Peyer's patch (tissue), 4 donors: ENCODE results near the gene HAO2. TPM values are rescaled to one million over a fixed set of nuclear protein-coding genes. Genes with fewer than 3 reads are reported as not detected.

Experiments used
- DNase-seq, 3 donors: peaks; one replicate each; pipeline ENCODE4 v3.0.0-alpha.2; 2017 to 2019
- H3K27ac ChIP-seq, 4 donors: fragments of 200-600 bp; sonication (generic); one replicate each; pipeline ENCODE4 v1.5.1; 2016 to 2019
- H3K27me3 ChIP-seq, 2 donors: fragments of 200-600 bp; sonication (generic); one replicate each; pipeline ENCODE4 v1.5.1; 2019
- H3K36me3 ChIP-seq, 3 donors: fragments of 200-600 bp; sonication (generic); one replicate each; pipeline ENCODE4 v1.5.1; 2016 to 2019
- H3K4me1 ChIP-seq, 4 donors: fragments of 200-600 bp; sonication (generic); one replicate each; pipeline ENCODE4 v1.5.1; 2016 to 2019
- H3K4me3 ChIP-seq, 4 donors: fragments of 200-600 bp; sonication (generic); 1 replicate in 3 of 4; 2 replicates in 1 of 4; pipeline ENCODE4 v1.5.1; 2016 to 2019; ENCODE audit warnings: mild to moderate bottlenecking in 1 of 4
- H3K9me3 ChIP-seq, 4 donors: fragments of 200-600 bp; sonication (generic); one replicate each; pipeline ENCODE4 v1.5.1; 2016 to 2019; ENCODE audit warnings: mild to moderate bottlenecking in 1 of 4
- POLR2A ChIP-seq, 2 donors: fragments of 450-650 bp; IDR thresholded peaks; one replicate each; pipeline ENCODE4 v1.5.1; 2017; ENCODE audit warnings: antibody characterized with exemption in 2 of 2, mild to moderate bottlenecking in 2 of 2, moderate library complexity in 2 of 2
- total RNA-seq, 4 donors: library from RNA; depleted of rRNA; stranded (reverse); fragments of >200 nt; gene quantifications; one replicate each; pipeline ENCODE4 v1.1.0, GENCODE V29; 2016
- TF ChIP-seq, protein P1 (sequence below), 6 experiments: fragments of 450-650 bp in 4 of 6; fragments of 200-600 bp in 2 of 6; sonication (generic) in 1 of 6; IDR thresholded peaks; one replicate each; pipeline ENCODE4 v1.5.1; 2017 to 2019; ENCODE audit warnings: antibody characterized with exemption in 6 of 6, mild to moderate bottlenecking in 3 of 6, moderate library complexity in 1 of 6

Gene HAO2
- total RNA-seq, 4 donors from 2014 or later: 0.76 TPM; not detected in 3

DNA sequence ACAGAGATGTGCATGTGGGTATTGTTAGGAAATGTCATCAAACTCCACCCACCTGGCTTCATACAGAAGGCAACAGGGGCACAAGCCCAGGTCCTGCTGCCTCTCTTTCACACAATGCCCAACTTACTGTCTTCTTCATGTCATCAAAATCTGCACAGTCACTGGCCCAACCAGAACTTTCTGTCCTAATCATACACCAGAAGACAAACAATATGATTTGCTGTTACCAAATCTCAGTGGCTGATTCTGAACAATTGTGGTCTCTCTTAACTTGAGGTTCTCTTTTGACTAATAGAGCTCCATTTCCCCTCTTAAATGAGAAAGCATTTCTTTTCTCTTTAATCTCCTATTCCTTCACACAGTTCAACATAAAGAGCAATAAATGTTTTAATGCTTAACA, 54.0 kb downstream of the HAO2 start:
- H3K9me3 ChIP-seq: no peaks in the 10 kb centered on the region
- TF ChIP-seq, protein P1, sequence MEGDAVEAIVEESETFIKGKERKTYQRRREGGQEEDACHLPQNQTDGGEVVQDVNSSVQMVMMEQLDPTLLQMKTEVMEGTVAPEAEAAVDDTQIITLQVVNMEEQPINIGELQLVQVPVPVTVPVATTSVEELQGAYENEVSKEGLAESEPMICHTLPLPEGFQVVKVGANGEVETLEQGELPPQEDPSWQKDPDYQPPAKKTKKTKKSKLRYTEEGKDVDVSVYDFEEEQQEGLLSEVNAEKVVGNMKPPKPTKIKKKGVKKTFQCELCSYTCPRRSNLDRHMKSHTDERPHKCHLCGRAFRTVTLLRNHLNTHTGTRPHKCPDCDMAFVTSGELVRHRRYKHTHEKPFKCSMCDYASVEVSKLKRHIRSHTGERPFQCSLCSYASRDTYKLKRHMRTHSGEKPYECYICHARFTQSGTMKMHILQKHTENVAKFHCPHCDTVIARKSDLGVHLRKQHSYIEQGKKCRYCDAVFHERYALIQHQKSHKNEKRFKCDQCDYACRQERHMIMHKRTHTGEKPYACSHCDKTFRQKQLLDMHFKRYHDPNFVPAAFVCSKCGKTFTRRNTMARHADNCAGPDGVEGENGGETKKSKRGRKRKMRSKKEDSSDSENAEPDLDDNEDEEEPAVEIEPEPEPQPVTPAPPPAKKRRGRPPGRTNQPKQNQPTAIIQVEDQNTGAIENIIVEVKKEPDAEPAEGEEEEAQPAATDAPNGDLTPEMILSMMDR (IDR thresholded peaks at IDR 0.05): no peak
- no peak for TF ChIP-seq POLR2A (IDR thresholded peaks at IDR 0.05)
- no peak for DNase-seq
- H3K4me3 ChIP-seq: no peak overlapping the region
- no peaks in the 10 kb centered on the region for H3K36me3 ChIP-seq
- no peaks in the 10 kb centered on the region for H3K4me1 ChIP-seq
- H3K27me3 ChIP-seq: no peaks in the 10 kb centered on the region
- no peak overlapping the region for H3K27ac ChIP-seq

DNA sequence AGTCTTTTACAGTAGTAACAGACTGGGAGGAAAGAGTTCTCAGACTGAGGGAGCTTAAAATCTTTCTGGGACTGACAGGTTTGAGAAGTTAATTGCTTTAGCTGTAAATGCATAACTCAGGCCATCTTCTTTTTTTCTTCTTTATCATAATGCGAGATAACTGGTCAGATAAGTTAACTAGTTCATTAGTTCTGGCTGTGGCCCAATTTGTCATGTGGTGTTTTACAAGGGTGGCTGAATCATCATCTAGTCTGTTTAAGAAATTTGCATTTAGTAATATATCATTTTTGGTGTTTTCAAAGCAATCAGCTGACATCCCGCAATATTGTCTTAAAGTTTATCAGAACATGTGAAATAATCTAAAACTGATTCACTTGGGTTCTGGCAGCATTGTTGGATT, 60.4 kb downstream of the HAO2 start:
- DNase-seq: peak in 1 of 3 donors; percentile 64
- H3K36me3 ChIP-seq: no peaks in the 10 kb centered on the region
- H3K9me3 ChIP-seq: no peaks in the 10 kb centered on the region
- TF ChIP-seq, protein P1 (IDR thresholded peaks at IDR 0.05): no peak
- TF ChIP-seq POLR2A (IDR thresholded peaks at IDR 0.05): no peak
- H3K4me1 ChIP-seq: peaks cover 0 to 21% (median 0%) of the 10 kb centered on the region in 4 donors
- no peak overlapping the region for H3K4me3 ChIP-seq
- H3K27ac ChIP-seq: peak overlapping the region in 1 of 4 donors; percentile 34
- H3K27me3 ChIP-seq: no peaks in the 10 kb centered on the region

DNA sequence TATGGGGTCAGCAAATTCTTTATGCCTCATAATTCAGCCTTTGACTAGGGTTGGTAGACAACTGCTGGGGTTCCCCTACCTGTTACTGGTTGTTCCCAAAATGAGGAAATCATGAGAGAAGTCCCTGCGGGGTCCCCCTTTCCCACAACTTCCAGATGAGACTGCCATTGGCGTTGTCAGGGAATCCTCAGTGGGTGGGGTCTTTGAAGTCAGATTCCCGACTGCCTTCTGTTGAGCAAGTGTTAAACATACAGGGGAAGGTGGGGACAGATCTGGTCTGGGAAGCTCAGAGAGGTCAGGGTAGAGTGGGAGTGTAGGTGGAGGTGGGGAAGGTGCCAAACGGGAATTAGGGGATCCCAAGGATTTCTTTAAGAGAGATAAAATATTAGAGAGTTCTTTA, 61.1 kb downstream of the HAO2 start:
- no peaks in the 10 kb centered on the region for H3K36me3 ChIP-seq
- no peaks in the 10 kb centered on the region for H3K27me3 ChIP-seq
- no peaks in the 10 kb centered on the region for H3K9me3 ChIP-seq
- no peak for TF ChIP-seq POLR2A (IDR thresholded peaks at IDR 0.05)
- TF ChIP-seq, protein P1 (IDR thresholded peaks at IDR 0.05): no peak
- H3K4me1 ChIP-seq: peaks cover 0 to 21% (median 0%) of the 10 kb centered on the region in 4 donors
- no peak overlapping the region for H3K4me3 ChIP-seq
- DNase-seq: no peak
- no peak overlapping the region for H3K27ac ChIP-seq

DNA sequence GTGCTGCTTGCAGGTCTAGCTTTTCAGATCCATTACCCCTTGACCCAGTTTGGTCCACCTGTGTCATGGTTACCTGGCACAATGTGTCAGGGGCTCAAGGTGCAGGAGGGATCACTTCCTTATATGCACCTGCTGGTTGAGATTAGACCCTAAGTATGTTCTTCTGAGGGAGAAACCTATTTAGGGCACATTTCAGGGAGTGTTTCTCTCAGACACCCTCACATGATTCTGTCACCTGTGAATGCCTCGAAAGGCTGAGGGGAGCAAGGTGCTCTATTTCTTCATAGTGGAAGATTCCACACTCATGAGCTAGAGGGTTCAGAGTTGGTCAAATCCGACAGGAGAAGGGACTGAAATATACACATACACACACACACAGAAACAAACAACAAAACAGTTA, 61.9 kb downstream of the HAO2 start:
- no peak for TF ChIP-seq POLR2A (IDR thresholded peaks at IDR 0.05)
- TF ChIP-seq, protein P1 (IDR thresholded peaks at IDR 0.05): no peak
- Histone ChIP-seq H3K36me3 (no peaks in the 10 kb centered on the region), H3K27me3 (no peaks in the 10 kb centered on the region), H3K4me1 (peaks cover 0 to 21% (median 0%) of the 10 kb centered on the region in 4 donors), H3K27ac (no peak overlapping the region), H3K9me3 (no peaks in the 10 kb centered on the region), H3K4me3 (no peak overlapping the region)
- DNase-seq: no peak

- peak overlapping the region in 2 of 4 donors; percentile 35 to 65 for H3K27ac ChIP-seq
- H3K4me1 ChIP-seq: peaks cover 0 to 21% (median 0%) of the 10 kb centered on the region in 4 donors
- DNase-seq: peak in 1 of 3 donors; percentile 49
- TF ChIP-seq, protein P1 (IDR thresholded peaks at IDR 0.05): no peak
- no peak for TF ChIP-seq POLR2A (IDR thresholded peaks at IDR 0.05)
- H3K4me3 ChIP-seq: no peak overlapping the region
- no peaks in the 10 kb centered on the region for H3K27me3 ChIP-seq
- H3K9me3 ChIP-seq: no peaks in the 10 kb centered on the region
- H3K36me3 ChIP-seq: no peaks in the 10 kb centered on the region
Measured at GRCh38 chr1:119431836-119432235, 63.3 kb downstream of the HAO2 start.

DNA sequence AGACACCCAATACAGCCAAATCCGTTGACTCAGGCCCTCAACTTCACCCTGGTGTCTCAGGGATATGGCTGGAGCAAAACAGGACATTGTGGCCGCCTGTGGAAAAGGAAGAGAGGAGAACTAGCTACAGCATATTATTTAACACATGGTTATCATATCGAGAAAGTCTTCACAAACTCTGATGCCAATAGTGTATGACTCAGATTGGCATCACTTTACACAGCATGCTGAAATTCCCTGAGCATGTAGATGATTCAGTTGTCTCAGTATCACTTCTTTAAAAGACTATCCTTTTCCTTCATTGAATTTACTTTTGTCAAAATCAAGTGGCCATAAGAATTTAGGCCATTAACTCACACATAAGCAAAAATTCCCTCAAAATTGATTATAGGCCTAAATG, 66.5 kb downstream of the HAO2 start:
- Histone ChIP-seq H3K27ac (no peak overlapping the region), H3K36me3 (no peaks in the 10 kb centered on the region), H3K9me3 (no peaks in the 10 kb centered on the region), H3K27me3 (no peaks in the 10 kb centered on the region), H3K4me3 (no peak overlapping the region), H3K4me1 (peaks cover 0 to 15% (median 0%) of the 10 kb centered on the region in 4 donors)
- no peak for DNase-seq
- TF ChIP-seq POLR2A (IDR thresholded peaks at IDR 0.05): no peak
- TF ChIP-seq, protein P1 (IDR thresholded peaks at IDR 0.05): no peak
